GM19238 (cell line): ENCODE data around the gene MPPED2.

Source experiments
- DNase-seq: peaks from one replicate; pipeline ENCODE4 v3.0.0; 2011; ENCODE audit warnings: low spot score; ENCODE audit not compliant: insufficient read length

MPPED2 gene

GRCh38 chr11:30454541-30454940 lies 131.6 kb downstream of the MPPED2 start:
- DNase-seq: no peak

GRCh38 chr11:30454111-30454510 lies 132.0 kb downstream of the MPPED2 start:
- DNase-seq: no peak

- DNase-seq: no peak
Observed at GRCh38 chr11:30453705-30454104, 132.4 kb downstream of the MPPED2 start.

GRCh38 chr11:30452842-30453241 lies 133.3 kb downstream of the MPPED2 start:
- no peak for DNase-seq

GRCh38 chr11:30452114-30452513 lies 134.0 kb downstream of the MPPED2 start:
- DNase-seq: no peak

GRCh38 chr11:30451626-30452025 lies 134.5 kb downstream of the MPPED2 start:
- no peak for DNase-seq

- DNase-seq: no peak
Observed at GRCh38 chr11:30451167-30451566, 135.0 kb downstream of the MPPED2 start.

GRCh38 chr11:30447058-30447640 lies 139.0 kb downstream of the MPPED2 start:
- DNase-seq: no peak

GRCh38 chr11:30446520-30446919 lies 139.6 kb downstream of the MPPED2 start:
- DNase-seq: no peak

- DNase-seq: no peak
Observed at GRCh38 chr11:30445056-30445455, 141.1 kb downstream of the MPPED2 start.

- DNase-seq: no peak
Observed at GRCh38 chr11:30440510-30440909, 145.6 kb downstream of the MPPED2 start.

GRCh38 chr11:30436801-30437200 lies 149.4 kb downstream of the MPPED2 start:
- DNase-seq: no peak

- no peak for DNase-seq
Observed at GRCh38 chr11:30435488-30435887, 150.7 kb downstream of the MPPED2 start.

- DNase-seq: no peak
Observed at GRCh38 chr11:30434901-30435300, 151.3 kb downstream of the MPPED2 start.

GRCh38 chr11:30433831-30434230 lies 152.3 kb downstream of the MPPED2 start:
- DNase-seq: no peak

- no peak for DNase-seq
Observed at GRCh38 chr11:30432716-30433115, 153.4 kb downstream of the MPPED2 start.

- no peak for DNase-seq
Observed at GRCh38 chr11:30432178-30432577, 154.0 kb downstream of the MPPED2 start.

- DNase-seq: no peak
Observed at GRCh38 chr11:30431127-30431814, 154.9 kb downstream of the MPPED2 start.

GRCh38 chr11:30429550-30429949 lies 156.6 kb downstream of the MPPED2 start:
- no peak for DNase-seq

GRCh38 chr11:30426781-30427180 lies 159.4 kb downstream of the MPPED2 start:
- no peak for DNase-seq

- DNase-seq: no peak
Observed at GRCh38 chr11:30424844-30425243, 161.3 kb downstream of the MPPED2 start.

- DNase-seq: no peak
Observed at GRCh38 chr11:30424321-30424720, 161.8 kb downstream of the MPPED2 start.

GRCh38 chr11:30423886-30424285 lies 162.3 kb downstream of the MPPED2 start:
- DNase-seq: no peak
